SK-N-SH (cell line): ENCODE results near the gene GPN1. TPM values are rescaled to one million over a fixed set of nuclear protein-coding genes. Genes with fewer than 3 reads are reported as not detected.

Experiments
- CTCF ChIA-PET: fragments of 300-600, 350-600 bp; formaldehyde crosslinking; extraction: SDS; loops from one replicate; lab custom pipeline; 2021; lab: Yijun Ruan, JAX
- POLR2A ChIA-PET: fragments of 350-600 bp; sonication (Branson Sonifier 250); formaldehyde crosslinking; extraction: SDS; loops from one replicate; lab custom pipeline; 2020; ENCODE audit warnings: antibody characterized with exemption, inconsistent platforms; lab: Yijun Ruan, JAX
- DNase-seq: peaks from one replicate; pipeline ENCODE4 v3.0.0; 2012
- H2AFZ ChIP-seq: fragments of 200-600 bp; sonication (generic); 2 replicates; pipeline ENCODE4 v1.8.1; 2016; ENCODE audit warnings: antibody characterized with exemption, mild to moderate bottlenecking, low read depth
- H3F3A ChIP-seq: fragments of 200-600 bp; sonication (generic); replicated peaks from 2 replicates; pipeline ENCODE3; 2016; ENCODE audit warnings: antibody characterized with exemption, mild to moderate bottlenecking; ENCODE audit not compliant: insufficient read depth
- H3K27ac ChIP-seq, 2 experiments: fragments of 200-500 bp in 1 of 2; fragments of 200-600 bp in 1 of 2; sonication (Bioruptor generic) in 1 of 2; sonication (generic), shearing (Covaris generic) in 1 of 2; 2 replicates each; pipeline versions ENCODE4 v1.5.1 to v1.6.1; 2014 to 2016; ENCODE audit warnings: low read depth in 2 of 2, inconsistent platforms in 1 of 2, low read length in 1 of 2, mild to moderate bottlenecking in 1 of 2, mixed read lengths in 1 of 2
- H3K27me3 ChIP-seq: fragments of 200-600 bp; sonication (generic), shearing (Covaris generic); 2 replicates; pipeline ENCODE4 v1.6.1; 2016; ENCODE audit warnings: mixed run types; ENCODE audit not compliant: insufficient read depth
- H3K36me3 ChIP-seq, 2 experiments: fragments of 200-500 bp in 1 of 2; fragments of 200-600 bp in 1 of 2; sonication (Bioruptor generic) in 1 of 2; sonication (generic) in 1 of 2; replicated peaks in 1 of 2; 2 replicates each; pipeline versions ENCODE3 to v1.5.1; 2014 to 2016; ENCODE audit warnings: low read length in 1 of 2, mild to moderate bottlenecking in 1 of 2; ENCODE audit not compliant: insufficient read depth in 2 of 2, control insufficient read depth in 1 of 2
- H3K4me1 ChIP-seq, 2 experiments: fragments of 200-500 bp in 1 of 2; fragments of 200-600 bp in 1 of 2; sonication (Bioruptor generic) in 1 of 2; sonication (generic), shearing (Covaris generic) in 1 of 2; 2 replicates each; pipeline versions ENCODE4 v1.5.1 to v1.6.1; 2014 to 2016; ENCODE audit warnings: low read depth in 1 of 2, low read length in 1 of 2, mixed run types in 1 of 2; ENCODE audit not compliant: insufficient read depth in 2 of 2, control insufficient read depth in 1 of 2
- H3K4me2 ChIP-seq: fragments of 200-600 bp; sonication (generic), shearing (Covaris generic); 2 replicates; pipeline ENCODE4 v1.6.1; 2017; ENCODE audit warnings: mixed run types
- H3K4me3 ChIP-seq, 2 experiments: fragments of 200-500 bp in 1 of 2; fragments of 200-600 bp in 1 of 2; sonication (Bioruptor generic) in 1 of 2; sonication (generic), shearing (Covaris generic) in 1 of 2; 2 replicates each; pipeline versions ENCODE4 v1.5.1 to v1.8.1; 2014 to 2016; ENCODE audit warnings: low read depth in 2 of 2, inconsistent platforms in 1 of 2, low read length in 1 of 2, mild to moderate bottlenecking in 1 of 2, mixed read lengths in 1 of 2, moderate library complexity in 1 of 2
- H3K79me2 ChIP-seq: fragments of 200-600 bp; sonication (generic); 2 replicates; pipeline ENCODE4 v1.8.1; 2017; ENCODE audit warnings: mild to moderate bottlenecking; ENCODE audit not compliant: insufficient read depth
- H3K9ac ChIP-seq: fragments of 200-600 bp; sonication (generic); 2 replicates; pipeline ENCODE4 v1.6.1; 2017; ENCODE audit warnings: mixed run types
- H3K9me2 ChIP-seq: fragments of 200-600 bp; sonication (generic); 2 replicates; pipeline ENCODE4 v1.6.1; 2017; ENCODE audit warnings: mixed run types
- H3K9me3 ChIP-seq: fragments of 200-600 bp; sonication (generic); 2 replicates; pipeline ENCODE4 v1.6.1; 2017; ENCODE audit warnings: mixed run types, mild to moderate bottlenecking, moderate library complexity
- H4K20me1 ChIP-seq: fragments of 200-600 bp; sonication (generic); 2 replicates; pipeline ENCODE4 v1.6.1; 2017; ENCODE audit warnings: mild to moderate bottlenecking, mixed run types; ENCODE audit not compliant: insufficient read depth
- CHD2 ChIP-seq: fragments of 150-350 bp; IDR thresholded peaks from 2 replicates; pipeline ENCODE4 v1.6.1; 2018; ENCODE audit warnings: low read length; ENCODE audit not compliant: partially characterized antibody
- EP300 ChIP-seq, 2 experiments: IDR thresholded peaks; 2 replicates each; pipeline versions ENCODE4 v1.4.0 to v1.6.1; 2012; ENCODE audit warnings: borderline replicate concordance in 1 of 2, low read depth in 1 of 2, low read length in 1 of 2
- FOSL2 ChIP-seq: IDR thresholded peaks from 2 replicates; pipeline ENCODE4 v1.4.0; 2012; ENCODE audit warnings: low read depth, mild to moderate bottlenecking, moderate library complexity, borderline replicate concordance
- FOXM1 ChIP-seq: IDR thresholded peaks from 2 replicates; pipeline ENCODE4 v1.4.0; 2012; ENCODE audit warnings: low read depth, mild to moderate bottlenecking
- GABPA ChIP-seq: IDR thresholded peaks from 2 replicates; pipeline ENCODE4 v1.4.0; 2012; ENCODE audit warnings: low read depth, mild to moderate bottlenecking
- GATA2 ChIP-seq: sonication (generic); formaldehyde crosslinking; IDR thresholded peaks from 2 replicates; pipeline ENCODE4 v1.5.0; 2020; ENCODE audit warnings: mild to moderate bottlenecking, missing genetic modification reagents
- MEF2A ChIP-seq: IDR thresholded peaks from 2 replicates; pipeline ENCODE4 v1.4.0; 2012; ENCODE audit warnings: low read depth, borderline replicate concordance
- NFIC ChIP-seq: IDR thresholded peaks from 2 replicates; pipeline ENCODE4 v1.4.0; 2012; ENCODE audit warnings: borderline replicate concordance
- NRF1 ChIP-seq: IDR thresholded peaks from 2 replicates; pipeline ENCODE4 v1.6.1; 2012; ENCODE audit warnings: low read depth, mild to moderate bottlenecking, low read length
- RAD21 ChIP-seq: IDR thresholded peaks from 2 replicates; pipeline ENCODE4 v1.6.1; 2012; ENCODE audit warnings: mild to moderate bottlenecking, low read length
- RFX5 ChIP-seq: IDR thresholded peaks from 2 replicates; pipeline ENCODE4 v1.6.1; 2012; ENCODE audit warnings: mild to moderate bottlenecking, improper control_type of control experiment, low read length
- RXRA ChIP-seq: IDR thresholded peaks from 2 replicates; pipeline ENCODE4 v1.4.0; 2012; ENCODE audit warnings: low read depth, mild to moderate bottlenecking, borderline replicate concordance
- SIN3A ChIP-seq: IDR thresholded peaks from 2 replicates; pipeline ENCODE4 v1.6.1; 2012; ENCODE audit warnings: low read depth, mild to moderate bottlenecking, low read length, moderate library complexity, borderline replicate concordance
- SMC3 ChIP-seq: IDR thresholded peaks from 2 replicates; pipeline ENCODE4 v1.6.1; 2012; ENCODE audit warnings: low read depth, low read length, improper control_type of control experiment
- TEAD4 ChIP-seq: IDR thresholded peaks from 2 replicates; pipeline ENCODE4 v1.4.0; 2012; ENCODE audit warnings: mild to moderate bottlenecking, borderline replicate concordance; ENCODE audit not compliant: insufficient read depth
- WGBS: methylation state at CpG from one replicate; pipeline ENCODE4 v1.1.6; 2017; ENCODE audit warnings: low lambda C conversion rate; 5-methylcytosine and 5-hydroxymethylcytosine counted together
- polyA plus RNA-seq, 3 experiments: library from polyadenylated mRNA; depleted of rRNA; stranded (reverse); fragments of >200 nt; gene quantifications; 2 replicates each; pipeline ENCODE4 v1.2.3, GENCODE V29; 2012
- TF ChIP-seq, protein P1 (sequence below): IDR thresholded peaks from 2 replicates; pipeline ENCODE4; 2012
- TF ChIP-seq, protein P2 (sequence below): fragments of 200-600 bp; sonication (generic); IDR thresholded peaks from 2 replicates; pipeline ENCODE4 v1.6.1; 2017; ENCODE audit warnings: antibody characterized with exemption, mild to moderate bottlenecking, moderate library complexity
- TF ChIP-seq, protein P3 (sequence below): fragments of 150-350 bp; IDR thresholded peaks from 2 replicates; pipeline ENCODE4 v1.6.1; 2017; ENCODE audit warnings: antibody characterized with exemption, low read length, low read depth, borderline replicate concordance

GPN1 gene
- polyA plus RNA-seq, 1 of the 3 experiments (the other 2 are of a cell fraction), result 74.0 TPM

DNA sequence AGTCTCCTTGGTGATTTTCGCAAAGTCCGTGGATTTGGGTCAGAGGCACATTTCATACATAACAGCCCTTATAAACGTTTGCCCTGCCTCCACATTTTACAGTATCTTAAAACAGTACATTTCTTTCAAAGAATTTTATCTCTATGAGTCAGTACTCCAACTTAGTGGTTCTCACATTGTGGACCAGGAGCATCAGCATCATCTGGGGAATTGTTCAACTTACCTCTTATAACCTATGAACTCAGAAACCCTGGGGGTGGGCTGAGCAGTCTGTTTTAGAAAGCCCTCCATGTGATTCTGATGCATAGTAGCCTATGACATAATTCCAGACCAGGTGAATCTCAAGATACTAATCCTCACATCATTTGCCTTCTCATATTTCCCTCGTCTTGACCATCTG lies 22.2 kb downstream of the GPN1 start:
- CTCF ChIA-PET, result interaction anchor here (8.4 kb wide), 1 partner anchor 32 kb away, joined by 77 read pairs; no protein-coding TSS in a partner anchor
- Histone ChIP-seq H3K4me3 (no peak overlapping the region), H3K4me1 (no peaks in the 10 kb centered on the region), H4K20me1 (no peaks in the 10 kb centered on the region), H3K36me3 (peaks cover 81 to 82% of the 10 kb centered on the region in 2 experiments), H3K27ac (no peak overlapping the region), H3K9me3 (no peaks in the 10 kb centered on the region), H3K79me2 (no peaks in the 10 kb centered on the region; the same call in 1 of the 2 replicates), H3K4me2 (no peak overlapping the region), H3K27me3 (no peaks in the 10 kb centered on the region), H3K9ac (no peak overlapping the region), H3K9me2 (no peaks in the 10 kb centered on the region), H3F3A (peaks cover 36% of the 10 kb centered on the region), H2AFZ (no peak overlapping the region)
- 82% methylated on average over 4 of the region's 4 CpGs for WGBS
- TF ChIP-seq NFIC (no peak), NRF1 (no peak), MEF2A (no peak), SIN3A (no peak), GABPA (no peak), GATA2 (no peak), CHD2 (no peak), RXRA (no peak), FOSL2 (no peak), SMC3 (no peak), EP300 (IDR thresholded peaks at IDR 0.05; ENCODE audit: borderline replicate concordance in 1 of 2, low read depth in 1 of 2, low read length in 1 of 2) (no peak), FOXM1 (no peak), TEAD4 (no peak), RFX5 (no peak), RAD21 (no peak)
- TF ChIP-seq, protein P1, sequence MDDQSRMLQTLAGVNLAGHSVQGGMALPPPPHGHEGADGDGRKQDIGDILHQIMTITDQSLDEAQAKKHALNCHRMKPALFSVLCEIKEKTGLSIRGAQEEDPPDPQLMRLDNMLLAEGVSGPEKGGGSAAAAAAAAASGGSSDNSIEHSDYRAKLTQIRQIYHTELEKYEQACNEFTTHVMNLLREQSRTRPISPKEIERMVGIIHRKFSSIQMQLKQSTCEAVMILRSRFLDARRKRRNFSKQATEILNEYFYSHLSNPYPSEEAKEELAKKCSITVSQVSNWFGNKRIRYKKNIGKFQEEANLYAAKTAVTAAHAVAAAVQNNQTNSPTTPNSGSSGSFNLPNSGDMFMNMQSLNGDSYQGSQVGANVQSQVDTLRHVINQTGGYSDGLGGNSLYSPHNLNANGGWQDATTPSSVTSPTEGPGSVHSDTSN, result no peak
- TF ChIP-seq, protein P2, sequence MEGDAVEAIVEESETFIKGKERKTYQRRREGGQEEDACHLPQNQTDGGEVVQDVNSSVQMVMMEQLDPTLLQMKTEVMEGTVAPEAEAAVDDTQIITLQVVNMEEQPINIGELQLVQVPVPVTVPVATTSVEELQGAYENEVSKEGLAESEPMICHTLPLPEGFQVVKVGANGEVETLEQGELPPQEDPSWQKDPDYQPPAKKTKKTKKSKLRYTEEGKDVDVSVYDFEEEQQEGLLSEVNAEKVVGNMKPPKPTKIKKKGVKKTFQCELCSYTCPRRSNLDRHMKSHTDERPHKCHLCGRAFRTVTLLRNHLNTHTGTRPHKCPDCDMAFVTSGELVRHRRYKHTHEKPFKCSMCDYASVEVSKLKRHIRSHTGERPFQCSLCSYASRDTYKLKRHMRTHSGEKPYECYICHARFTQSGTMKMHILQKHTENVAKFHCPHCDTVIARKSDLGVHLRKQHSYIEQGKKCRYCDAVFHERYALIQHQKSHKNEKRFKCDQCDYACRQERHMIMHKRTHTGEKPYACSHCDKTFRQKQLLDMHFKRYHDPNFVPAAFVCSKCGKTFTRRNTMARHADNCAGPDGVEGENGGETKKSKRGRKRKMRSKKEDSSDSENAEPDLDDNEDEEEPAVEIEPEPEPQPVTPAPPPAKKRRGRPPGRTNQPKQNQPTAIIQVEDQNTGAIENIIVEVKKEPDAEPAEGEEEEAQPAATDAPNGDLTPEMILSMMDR, result no peak
- TF ChIP-seq, protein P3, sequence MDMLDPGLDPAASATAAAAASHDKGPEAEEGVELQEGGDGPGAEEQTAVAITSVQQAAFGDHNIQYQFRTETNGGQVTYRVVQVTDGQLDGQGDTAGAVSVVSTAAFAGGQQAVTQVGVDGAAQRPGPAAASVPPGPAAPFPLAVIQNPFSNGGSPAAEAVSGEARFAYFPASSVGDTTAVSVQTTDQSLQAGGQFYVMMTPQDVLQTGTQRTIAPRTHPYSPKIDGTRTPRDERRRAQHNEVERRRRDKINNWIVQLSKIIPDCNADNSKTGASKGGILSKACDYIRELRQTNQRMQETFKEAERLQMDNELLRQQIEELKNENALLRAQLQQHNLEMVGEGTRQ, result no peak
- POLR2A ChIA-PET, result no interaction called here
- DNase-seq, result no peak
